Measurements from ENCODE around the gene IL13RA2. TPM values are rescaled to one million over a fixed set of nuclear protein-coding genes. Genes with fewer than 3 reads are reported as not detected.

IL13RA2 gene
- total RNA-seq, 1 donor from 2014 or later = not detected

DNA sequence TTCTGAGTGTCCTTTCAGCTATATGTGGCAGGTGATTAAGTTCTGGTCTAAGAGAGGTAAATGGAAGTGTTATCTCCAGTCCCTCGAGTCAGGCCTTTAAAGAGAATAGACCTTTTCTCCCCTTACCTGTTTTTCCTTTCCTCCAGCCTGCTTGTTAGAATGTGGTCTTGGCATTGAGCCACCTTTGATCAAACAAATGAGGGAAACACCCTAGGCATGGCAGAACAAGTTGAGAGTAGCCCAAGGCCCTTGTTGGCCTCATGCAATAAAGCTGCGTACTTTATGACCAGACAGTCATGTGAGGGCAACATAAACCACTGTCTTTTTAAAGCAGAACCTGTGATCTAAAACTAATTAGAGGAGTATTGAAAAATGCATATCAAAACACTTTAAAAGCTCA, 13.2 kb upstream of the IL13RA2 start:
- Histone ChIP-seq H3K27me3 (no peaks in the 10 kb centered on the region), H3K9me3 (no peaks in the 10 kb centered on the region), H3K4me3 (no peak overlapping the region), H3K4me1 (peaks cover 13% of the 10 kb centered on the region), H3K27ac (peak overlapping the region; percentile 51), H3K36me3 (no peaks in the 10 kb centered on the region)
- intact Hi-C loops (cut with DNase I) = no loop called here
- ATAC-seq = peak; percentile 73
- no peak for DNase-seq
- TF ChIP-seq, protein P1, sequence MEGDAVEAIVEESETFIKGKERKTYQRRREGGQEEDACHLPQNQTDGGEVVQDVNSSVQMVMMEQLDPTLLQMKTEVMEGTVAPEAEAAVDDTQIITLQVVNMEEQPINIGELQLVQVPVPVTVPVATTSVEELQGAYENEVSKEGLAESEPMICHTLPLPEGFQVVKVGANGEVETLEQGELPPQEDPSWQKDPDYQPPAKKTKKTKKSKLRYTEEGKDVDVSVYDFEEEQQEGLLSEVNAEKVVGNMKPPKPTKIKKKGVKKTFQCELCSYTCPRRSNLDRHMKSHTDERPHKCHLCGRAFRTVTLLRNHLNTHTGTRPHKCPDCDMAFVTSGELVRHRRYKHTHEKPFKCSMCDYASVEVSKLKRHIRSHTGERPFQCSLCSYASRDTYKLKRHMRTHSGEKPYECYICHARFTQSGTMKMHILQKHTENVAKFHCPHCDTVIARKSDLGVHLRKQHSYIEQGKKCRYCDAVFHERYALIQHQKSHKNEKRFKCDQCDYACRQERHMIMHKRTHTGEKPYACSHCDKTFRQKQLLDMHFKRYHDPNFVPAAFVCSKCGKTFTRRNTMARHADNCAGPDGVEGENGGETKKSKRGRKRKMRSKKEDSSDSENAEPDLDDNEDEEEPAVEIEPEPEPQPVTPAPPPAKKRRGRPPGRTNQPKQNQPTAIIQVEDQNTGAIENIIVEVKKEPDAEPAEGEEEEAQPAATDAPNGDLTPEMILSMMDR (IDR thresholded peaks at IDR 0.05) = no peak

DNA sequence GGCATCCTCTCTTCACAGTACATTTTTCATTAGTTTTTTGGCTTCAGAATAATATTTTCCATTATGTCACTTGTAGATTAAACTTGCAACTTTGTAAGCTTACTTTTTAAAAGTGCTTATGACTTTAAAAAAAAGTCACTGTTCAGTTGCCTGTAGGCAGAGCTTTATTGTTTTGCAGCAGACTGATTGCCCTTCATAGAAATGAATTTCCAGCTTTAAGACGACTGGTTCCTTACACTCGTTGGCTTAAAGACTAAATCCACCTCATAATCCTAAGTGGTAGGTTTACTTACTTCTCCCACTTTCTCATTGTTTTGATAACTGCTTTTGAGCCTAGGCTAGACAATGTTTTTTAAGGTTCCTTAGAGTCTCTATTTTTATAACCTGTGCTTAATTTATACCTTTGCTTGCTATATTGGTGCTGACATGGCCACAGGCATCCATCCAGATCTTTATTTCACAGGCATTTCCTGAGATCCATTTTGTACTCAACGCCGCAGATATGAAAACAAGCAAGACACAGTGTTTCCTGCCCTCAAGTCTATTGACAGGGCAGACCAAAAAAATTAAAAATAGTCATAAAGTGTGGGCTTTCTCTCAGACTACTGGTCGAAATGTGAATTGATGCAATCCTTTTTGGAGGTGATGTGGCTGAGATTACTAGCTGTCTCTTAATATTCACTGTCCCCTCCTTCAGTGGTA, 12.6 kb upstream of the IL13RA2 start:
- intact Hi-C loops (cut with DNase I) = no loop called here
- no peak overlapping the region for H3K4me3 ChIP-seq
- H3K4me1 ChIP-seq = peaks cover 13% of the 10 kb centered on the region
- TF ChIP-seq, protein P1 (IDR thresholded peaks at IDR 0.05) = peak; percentile 5
- DNase-seq = no peak
- no peaks in the 10 kb centered on the region for H3K36me3 ChIP-seq
- no peak for ATAC-seq
- H3K9me3 ChIP-seq = no peaks in the 10 kb centered on the region
- H3K27ac ChIP-seq = peak overlapping the region; percentile 51
- H3K27me3 ChIP-seq = no peaks in the 10 kb centered on the region

DNA sequence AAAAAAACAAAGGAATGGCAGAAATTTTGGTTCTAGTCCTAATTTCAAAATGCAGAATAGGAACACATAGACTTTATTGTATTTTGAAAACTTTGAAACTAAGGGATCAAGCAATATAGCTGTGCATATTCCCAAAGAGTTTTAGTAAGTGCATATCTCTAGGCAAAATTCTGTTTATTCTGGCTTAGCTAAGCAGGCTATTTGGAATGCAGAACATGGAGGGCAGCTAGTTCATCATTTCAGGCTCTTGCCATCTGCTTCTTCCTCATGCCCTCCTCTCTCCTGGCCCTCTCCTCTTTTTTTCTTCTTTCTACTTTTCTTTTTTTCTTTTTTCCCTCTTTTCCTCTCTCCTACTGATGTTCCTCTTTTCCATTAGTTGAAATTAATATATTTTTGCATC, 12.0 kb upstream of the IL13RA2 start:
- intact Hi-C loops (cut with DNase I) = no loop called here
- H3K27me3 ChIP-seq = no peaks in the 10 kb centered on the region
- no peak overlapping the region for H3K4me3 ChIP-seq
- no peaks in the 10 kb centered on the region for H3K9me3 ChIP-seq
- H3K4me1 ChIP-seq = peaks cover 13% of the 10 kb centered on the region
- no peak overlapping the region for H3K27ac ChIP-seq
- DNase-seq (no peak), ATAC-seq (no peak)
- no peaks in the 10 kb centered on the region for H3K36me3 ChIP-seq
- TF ChIP-seq, protein P1 (IDR thresholded peaks at IDR 0.05) = no peak

DNA sequence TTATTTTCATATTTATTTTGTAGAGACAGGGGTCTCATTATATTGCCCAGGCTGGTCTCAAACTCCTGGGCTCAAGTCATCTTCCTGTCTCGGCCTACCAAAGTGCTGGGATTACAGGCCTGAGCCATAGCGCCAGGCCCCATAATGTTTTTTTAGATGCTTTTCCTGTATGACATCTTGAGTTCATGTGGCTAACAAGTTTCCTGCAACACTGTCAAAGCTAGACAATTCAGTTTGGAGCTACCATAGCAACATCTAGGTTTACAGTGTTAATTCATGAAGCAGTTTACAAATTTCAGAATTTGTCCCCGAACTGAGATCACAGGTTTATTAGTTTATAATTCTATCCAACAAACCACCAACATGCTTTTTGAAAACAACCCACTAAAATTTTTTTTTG, 6.4 kb upstream of the IL13RA2 start:
- Histone ChIP-seq H3K4me1 (no peaks in the 10 kb centered on the region), H3K36me3 (no peaks in the 10 kb centered on the region), H3K4me3 (no peak overlapping the region), H3K27ac (no peak overlapping the region), H3K9me3 (no peaks in the 10 kb centered on the region), H3K27me3 (no peaks in the 10 kb centered on the region)
- ATAC-seq = no peak
- DNase-seq = no peak
- TF ChIP-seq, protein P1 (IDR thresholded peaks at IDR 0.05) = no peak
- intact Hi-C loops (cut with DNase I) = no loop called here

DNA sequence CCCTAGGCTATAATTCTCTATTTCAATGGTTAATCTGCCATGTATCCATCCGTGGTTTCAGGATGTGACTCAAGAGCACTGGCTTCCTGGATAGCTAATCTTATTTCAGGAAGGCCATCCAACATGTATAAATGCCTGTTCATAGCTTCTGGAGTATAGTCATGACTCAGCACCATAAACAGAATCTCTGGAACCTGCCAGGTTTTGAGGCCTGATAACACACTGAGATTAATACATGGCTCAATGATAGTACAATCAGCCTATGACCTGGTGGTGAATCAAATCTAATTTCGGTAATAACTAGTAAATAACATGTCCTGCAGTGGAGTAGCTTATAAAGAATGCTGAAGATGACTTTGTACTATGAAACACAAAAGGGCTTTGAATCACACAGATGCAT, 5.7 kb upstream of the IL13RA2 start:
- H3K9me3 ChIP-seq = no peaks in the 10 kb centered on the region
- intact Hi-C loops (cut with DNase I) = no loop called here
- H3K36me3 ChIP-seq = no peaks in the 10 kb centered on the region
- DNase-seq = no peak
- ATAC-seq = peak; percentile 33
- TF ChIP-seq, protein P1 (IDR thresholded peaks at IDR 0.05) = no peak
- no peak overlapping the region for H3K27ac ChIP-seq
- H3K4me1 ChIP-seq = no peaks in the 10 kb centered on the region
- no peak overlapping the region for H3K4me3 ChIP-seq
- no peaks in the 10 kb centered on the region for H3K27me3 ChIP-seq

DNA sequence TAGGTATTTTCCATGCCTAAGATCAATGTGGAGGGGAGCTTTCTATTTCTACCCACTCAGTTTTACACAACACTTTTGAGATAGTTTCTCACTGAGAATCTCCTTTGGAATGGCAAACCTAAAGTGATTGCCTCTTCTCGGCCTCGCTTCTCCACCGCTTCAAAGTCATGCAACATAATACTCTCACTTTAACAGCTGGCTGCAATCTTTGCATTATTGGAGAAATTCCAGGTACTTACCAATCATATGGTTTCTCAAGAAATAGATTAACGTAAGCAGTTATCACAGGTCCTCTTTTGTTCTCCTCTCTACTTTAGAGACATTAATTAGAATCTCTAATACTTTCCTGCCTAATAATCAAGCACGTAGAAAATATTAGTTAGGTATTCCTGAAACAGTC, 3.7 kb upstream of the IL13RA2 start:
- intact Hi-C loops (cut with DNase I) = no loop called here
- TF ChIP-seq, protein P1 (IDR thresholded peaks at IDR 0.05) = no peak
- no peak for ATAC-seq
- Histone ChIP-seq H3K4me3 (no peak overlapping the region), H3K9me3 (no peaks in the 10 kb centered on the region), H3K4me1 (no peaks in the 10 kb centered on the region), H3K36me3 (no peaks in the 10 kb centered on the region), H3K27me3 (no peaks in the 10 kb centered on the region), H3K27ac (no peak overlapping the region)
- DNase-seq = no peak

Data from upper lobe of right lung (tissue), 1 donor.